ENCODE measurements around the gene SGCA.

The SGCA gene

DNA sequence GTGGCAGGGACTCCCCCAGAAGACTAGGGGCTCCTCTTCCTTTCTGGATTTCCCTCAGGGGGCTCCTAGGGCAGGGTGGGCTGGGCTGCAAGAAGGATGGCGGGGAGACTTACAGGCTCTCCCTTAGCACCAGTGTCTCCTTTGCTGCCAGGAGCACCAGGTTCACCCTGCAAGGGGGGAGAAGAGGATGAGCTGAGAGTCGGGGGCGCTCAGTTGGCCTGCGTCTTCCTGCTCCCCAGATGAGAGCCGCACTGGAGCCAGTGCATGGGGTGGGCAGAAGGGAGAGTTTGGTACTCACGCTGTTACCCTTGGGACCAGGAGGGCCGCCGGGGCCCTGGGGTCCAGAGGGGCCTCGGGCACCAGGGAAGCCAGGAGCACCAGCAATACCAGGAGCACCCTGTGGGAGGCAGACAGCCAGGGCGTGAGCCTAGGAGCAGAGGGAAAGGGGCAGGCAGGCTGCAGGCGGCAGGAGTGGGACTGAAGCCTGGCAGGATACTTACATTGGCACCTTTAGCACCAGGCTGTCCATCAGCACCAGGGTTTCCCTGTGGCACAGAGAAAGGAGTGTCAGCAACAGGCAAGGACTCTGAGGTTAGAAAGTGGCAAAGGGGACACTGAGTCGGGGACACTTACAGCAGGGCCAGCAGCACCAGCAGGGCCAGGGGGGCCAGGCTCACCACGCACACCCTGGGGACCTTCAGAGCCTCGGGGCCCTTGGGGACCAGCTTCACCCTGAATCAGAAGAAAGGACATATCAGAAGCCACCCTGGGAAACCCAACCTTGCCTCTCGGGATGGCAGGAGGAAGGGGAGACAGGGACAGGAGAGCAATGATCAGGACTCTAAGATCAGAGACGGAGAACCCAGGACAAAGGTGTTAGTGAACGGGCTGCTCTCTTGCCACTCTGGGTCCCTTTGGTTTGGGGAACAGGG, 29.4 kb downstream of the SGCA start:
- no peak for TF ChIP-seq CEBPB (IDR thresholded peaks at IDR 0.05)
- TF ChIP-seq, protein P1, sequence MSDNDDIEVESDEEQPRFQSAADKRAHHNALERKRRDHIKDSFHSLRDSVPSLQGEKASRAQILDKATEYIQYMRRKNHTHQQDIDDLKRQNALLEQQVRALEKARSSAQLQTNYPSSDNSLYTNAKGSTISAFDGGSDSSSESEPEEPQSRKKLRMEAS (IDR thresholded peaks at IDR 0.05) = no peak
- no peak for TF ChIP-seq TCF12 (IDR thresholded peaks at IDR 0.05; ENCODE audit: low read depth)

DNA sequence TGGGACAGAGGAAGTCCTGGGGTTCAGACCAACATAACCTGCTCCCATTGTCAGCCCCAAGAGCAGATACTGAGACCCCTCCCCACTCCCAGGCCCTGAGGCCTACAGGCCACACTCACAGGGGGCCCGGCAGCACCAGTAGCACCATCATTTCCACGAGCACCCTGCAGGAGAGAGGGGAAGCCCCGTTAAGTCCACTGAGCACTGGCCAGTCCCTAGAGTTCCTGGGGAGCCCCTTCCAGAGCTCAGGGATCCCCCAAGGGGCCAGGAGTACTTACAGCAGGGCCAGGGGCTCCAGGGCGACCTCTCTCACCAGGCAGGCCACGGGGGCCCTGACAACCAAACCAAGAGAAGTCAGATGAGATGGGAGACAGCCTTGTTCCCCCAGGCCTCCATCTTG, 30.2 kb downstream of the SGCA start:
- TF ChIP-seq, protein P2, sequence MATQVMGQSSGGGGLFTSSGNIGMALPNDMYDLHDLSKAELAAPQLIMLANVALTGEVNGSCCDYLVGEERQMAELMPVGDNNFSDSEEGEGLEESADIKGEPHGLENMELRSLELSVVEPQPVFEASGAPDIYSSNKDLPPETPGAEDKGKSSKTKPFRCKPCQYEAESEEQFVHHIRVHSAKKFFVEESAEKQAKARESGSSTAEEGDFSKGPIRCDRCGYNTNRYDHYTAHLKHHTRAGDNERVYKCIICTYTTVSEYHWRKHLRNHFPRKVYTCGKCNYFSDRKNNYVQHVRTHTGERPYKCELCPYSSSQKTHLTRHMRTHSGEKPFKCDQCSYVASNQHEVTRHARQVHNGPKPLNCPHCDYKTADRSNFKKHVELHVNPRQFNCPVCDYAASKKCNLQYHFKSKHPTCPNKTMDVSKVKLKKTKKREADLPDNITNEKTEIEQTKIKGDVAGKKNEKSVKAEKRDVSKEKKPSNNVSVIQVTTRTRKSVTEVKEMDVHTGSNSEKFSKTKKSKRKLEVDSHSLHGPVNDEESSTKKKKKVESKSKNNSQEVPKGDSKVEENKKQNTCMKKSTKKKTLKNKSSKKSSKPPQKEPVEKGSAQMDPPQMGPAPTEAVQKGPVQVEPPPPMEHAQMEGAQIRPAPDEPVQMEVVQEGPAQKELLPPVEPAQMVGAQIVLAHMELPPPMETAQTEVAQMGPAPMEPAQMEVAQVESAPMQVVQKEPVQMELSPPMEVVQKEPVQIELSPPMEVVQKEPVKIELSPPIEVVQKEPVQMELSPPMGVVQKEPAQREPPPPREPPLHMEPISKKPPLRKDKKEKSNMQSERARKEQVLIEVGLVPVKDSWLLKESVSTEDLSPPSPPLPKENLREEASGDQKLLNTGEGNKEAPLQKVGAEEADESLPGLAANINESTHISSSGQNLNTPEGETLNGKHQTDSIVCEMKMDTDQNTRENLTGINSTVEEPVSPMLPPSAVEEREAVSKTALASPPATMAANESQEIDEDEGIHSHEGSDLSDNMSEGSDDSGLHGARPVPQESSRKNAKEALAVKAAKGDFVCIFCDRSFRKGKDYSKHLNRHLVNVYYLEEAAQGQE (IDR thresholded peaks at IDR 0.05; ENCODE audit: low read depth) = no peak
- TF ChIP-seq YY1 (IDR thresholded peaks at IDR 0.05; ENCODE audit: low read depth) = no peak
- TF ChIP-seq TEAD4 (IDR thresholded peaks at IDR 0.05) = no peak
- TF ChIP-seq ZBTB7A (IDR thresholded peaks at IDR 0.05; ENCODE audit: low read depth) = no peak
- no peak for TF ChIP-seq CEBPB (IDR thresholded peaks at IDR 0.05)
- TF ChIP-seq EGR1 (IDR thresholded peaks at IDR 0.05) = no peak
- no peak for TF ChIP-seq EP300 (IDR thresholded peaks at IDR 0.05; ENCODE audit: borderline replicate concordance)
- TF ChIP-seq RAD21 (IDR thresholded peaks at IDR 0.05; ENCODE audit: low read depth) = no peak
- no peak for TF ChIP-seq CREB1 (IDR thresholded peaks at IDR 0.05; ENCODE audit: low read depth)
- TF ChIP-seq TCF12 (IDR thresholded peaks at IDR 0.05; ENCODE audit: low read depth) = no peak
- TF ChIP-seq, protein P3, sequence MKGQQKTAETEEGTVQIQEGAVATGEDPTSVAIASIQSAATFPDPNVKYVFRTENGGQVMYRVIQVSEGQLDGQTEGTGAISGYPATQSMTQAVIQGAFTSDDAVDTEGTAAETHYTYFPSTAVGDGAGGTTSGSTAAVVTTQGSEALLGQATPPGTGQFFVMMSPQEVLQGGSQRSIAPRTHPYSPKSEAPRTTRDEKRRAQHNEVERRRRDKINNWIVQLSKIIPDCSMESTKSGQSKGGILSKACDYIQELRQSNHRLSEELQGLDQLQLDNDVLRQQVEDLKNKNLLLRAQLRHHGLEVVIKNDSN (IDR thresholded peaks at IDR 0.05) = no peak
- no peak for TF ChIP-seq NFIC (IDR thresholded peaks at IDR 0.05)
- TF ChIP-seq, protein P1 (IDR thresholded peaks at IDR 0.05) = no peak
- TF ChIP-seq FOXM1 (IDR thresholded peaks at IDR 0.05; ENCODE audit: borderline replicate concordance, low read depth) = no peak
- TF ChIP-seq TAF1 (IDR thresholded peaks at IDR 0.05; ENCODE audit: low read depth) = no peak

DNA sequence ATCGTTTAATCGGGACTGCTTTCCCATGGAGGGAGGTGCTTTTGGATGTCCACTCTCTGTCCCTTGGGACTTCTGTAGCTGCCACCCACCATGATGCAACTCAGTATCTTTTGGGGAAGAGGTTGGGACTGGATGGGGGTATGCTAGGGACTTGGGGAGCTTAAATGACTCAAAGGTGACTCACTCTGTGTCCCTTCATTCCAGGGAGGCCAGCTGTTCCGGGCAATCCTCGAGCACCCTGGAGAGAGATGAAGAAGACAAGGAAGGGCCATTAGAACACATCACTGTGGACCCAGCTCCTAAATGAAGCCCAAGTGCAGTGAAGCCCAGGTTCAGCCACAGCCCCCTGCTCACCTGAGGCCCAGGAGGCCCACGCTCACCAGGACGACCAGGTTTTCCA, 31.0 kb downstream of the SGCA start:
- TF ChIP-seq EP300 (IDR thresholded peaks at IDR 0.05; ENCODE audit: borderline replicate concordance) (no peak), FOXM1 (IDR thresholded peaks at IDR 0.05; ENCODE audit: borderline replicate concordance, low read depth) (no peak), TEAD4 (IDR thresholded peaks at IDR 0.05) (no peak), TAF1 (IDR thresholded peaks at IDR 0.05; ENCODE audit: low read depth) (no peak), EGR1 (IDR thresholded peaks at IDR 0.05) (no peak), NFIC (IDR thresholded peaks at IDR 0.05) (no peak)
- TF ChIP-seq, protein P1 (IDR thresholded peaks at IDR 0.05) = no peak

DNA sequence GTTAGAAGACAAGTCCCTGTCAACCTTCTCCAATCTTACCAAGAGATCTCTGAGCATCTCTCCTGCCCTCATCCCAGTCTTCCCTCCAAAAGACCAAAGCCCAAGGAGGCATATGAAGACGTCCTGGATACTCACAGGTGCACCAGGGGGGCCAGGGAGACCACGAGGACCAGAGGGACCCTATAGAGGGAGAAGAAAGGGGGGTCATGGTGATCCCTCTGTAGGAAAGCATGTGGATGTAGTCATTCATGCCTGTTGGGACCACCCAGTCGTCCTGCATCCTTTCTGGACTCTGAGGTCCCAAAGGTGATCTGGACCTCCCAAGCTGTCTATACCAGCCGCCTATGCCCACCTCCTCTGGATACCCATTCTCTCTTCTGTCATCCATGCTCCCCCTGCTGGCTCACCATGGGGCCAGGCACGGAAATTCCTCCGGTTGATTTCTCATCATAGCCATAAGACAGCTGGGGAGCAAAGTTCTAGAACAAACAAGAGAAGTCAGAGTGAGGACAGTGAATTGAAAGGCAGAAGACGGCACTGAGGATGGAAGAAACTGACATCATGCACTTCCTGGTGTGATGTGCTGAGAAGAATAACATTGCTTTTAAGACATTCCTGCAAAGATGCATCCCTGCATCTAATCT, 32.3 kb downstream of the SGCA start:
- TF ChIP-seq CEBPB (IDR thresholded peaks at IDR 0.05) (no peak), TCF12 (IDR thresholded peaks at IDR 0.05; ENCODE audit: low read depth) (no peak), TEAD4 (IDR thresholded peaks at IDR 0.05) (no peak), CREB1 (IDR thresholded peaks at IDR 0.05; ENCODE audit: low read depth) (no peak), EP300 (IDR thresholded peaks at IDR 0.05; ENCODE audit: borderline replicate concordance) (no peak), EGR1 (IDR thresholded peaks at IDR 0.05) (no peak), RAD21 (IDR thresholded peaks at IDR 0.05; ENCODE audit: low read depth) (peak; percentile 69)
- TF ChIP-seq, protein P2 (IDR thresholded peaks at IDR 0.05; ENCODE audit: low read depth) = no peak

DNA sequence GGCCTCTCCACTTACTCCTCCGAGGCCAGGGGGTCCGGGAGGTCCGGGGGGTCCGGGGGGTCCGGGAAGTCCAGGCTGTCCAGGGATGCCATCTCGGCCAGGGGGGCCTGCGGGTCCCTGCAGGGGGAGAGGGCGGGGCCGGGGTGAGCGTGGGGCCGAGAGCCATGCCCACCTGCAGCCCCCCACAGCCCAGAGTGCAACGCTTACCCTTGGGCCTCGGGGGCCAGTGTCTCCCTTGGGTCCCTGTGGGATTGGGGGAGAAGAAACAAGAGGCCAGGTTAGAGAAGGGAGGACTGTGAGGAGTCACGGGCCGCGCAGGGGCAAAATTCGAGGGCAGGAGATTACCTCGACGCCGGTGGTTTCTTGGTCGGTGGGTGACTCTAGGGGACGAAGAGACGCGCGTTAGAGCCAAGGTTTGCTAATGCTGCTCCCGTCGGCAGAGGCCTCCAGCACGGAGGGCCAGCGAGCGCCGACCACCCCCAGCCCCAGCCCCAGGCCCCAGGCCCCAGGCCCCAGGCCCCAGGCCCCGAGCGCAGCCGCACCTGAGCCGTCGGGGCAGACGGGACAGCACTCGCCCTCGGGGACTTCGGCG, 33.5 kb downstream of the SGCA start:
- no peak for TF ChIP-seq CEBPB (IDR thresholded peaks at IDR 0.05)
- TF ChIP-seq YY1 (IDR thresholded peaks at IDR 0.05; ENCODE audit: low read depth) = no peak
- TF ChIP-seq TAF1 (IDR thresholded peaks at IDR 0.05; ENCODE audit: low read depth) = no peak
- TF ChIP-seq, protein P3 (IDR thresholded peaks at IDR 0.05) = no peak
- TF ChIP-seq ZBTB7A (IDR thresholded peaks at IDR 0.05; ENCODE audit: low read depth) = peak; percentile 27; the same call in 1 of the 2 replicates
